HG03159 (cell line): ENCODE results near the gene ITGA2B.
"Not testable (repeated sequence)": the region's sequence is repeated elsewhere in the genome, so short reads cannot be mapped to it uniquely, and the experiment has no call there.

ENCODE experiments used
- ATAC-seq: cut with Tn5 transposase; IDR thresholded peaks from one replicate; pipeline ENCODE4 v1.9.1; 2021; ENCODE audit warnings: mild to moderate bottlenecking, moderate library complexity; ENCODE audit not compliant: unreplicated experiment

ITGA2B gene

DNA sequence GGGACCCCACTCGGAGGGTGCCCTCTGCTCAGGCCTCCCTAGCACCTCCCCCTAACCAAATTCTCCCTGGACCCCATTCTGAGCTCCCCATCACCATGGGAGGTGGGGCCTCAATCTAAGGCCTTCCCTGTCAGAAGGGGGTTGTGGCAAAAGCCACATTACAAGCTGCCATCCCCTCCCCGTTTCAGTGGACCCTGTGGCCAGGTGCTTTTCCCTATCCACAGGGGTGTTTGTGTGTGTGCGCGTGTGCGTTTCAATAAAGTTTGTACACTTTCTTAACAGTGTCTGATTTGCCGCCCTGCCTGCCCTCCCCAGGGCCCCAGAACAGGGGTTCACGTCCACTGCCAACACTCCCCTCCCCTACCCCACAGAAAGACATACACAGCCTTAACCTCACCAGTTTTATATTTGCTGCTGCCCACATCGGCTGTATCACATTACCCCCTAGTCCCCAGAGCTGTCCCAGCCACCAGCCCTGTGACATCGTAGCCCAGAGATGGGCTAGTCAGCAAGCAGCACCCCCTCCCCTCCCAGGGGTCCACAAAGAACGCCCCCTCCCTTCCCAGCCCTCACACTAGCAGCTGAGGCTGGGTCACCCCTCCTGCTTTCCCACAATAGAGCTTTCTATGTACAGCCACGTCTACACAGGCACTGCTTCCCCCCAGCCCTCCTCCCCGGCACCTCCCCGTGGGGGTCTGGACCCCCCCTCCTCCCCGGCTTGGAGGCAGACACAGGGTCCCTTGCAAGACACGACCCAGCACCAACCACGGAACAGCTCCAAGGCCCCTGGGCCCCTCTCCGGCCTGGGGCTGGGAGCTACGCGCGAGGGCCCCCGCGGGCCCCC, 36.4 kb downstream of the ITGA2B start:
- no peak for ATAC-seq

DNA sequence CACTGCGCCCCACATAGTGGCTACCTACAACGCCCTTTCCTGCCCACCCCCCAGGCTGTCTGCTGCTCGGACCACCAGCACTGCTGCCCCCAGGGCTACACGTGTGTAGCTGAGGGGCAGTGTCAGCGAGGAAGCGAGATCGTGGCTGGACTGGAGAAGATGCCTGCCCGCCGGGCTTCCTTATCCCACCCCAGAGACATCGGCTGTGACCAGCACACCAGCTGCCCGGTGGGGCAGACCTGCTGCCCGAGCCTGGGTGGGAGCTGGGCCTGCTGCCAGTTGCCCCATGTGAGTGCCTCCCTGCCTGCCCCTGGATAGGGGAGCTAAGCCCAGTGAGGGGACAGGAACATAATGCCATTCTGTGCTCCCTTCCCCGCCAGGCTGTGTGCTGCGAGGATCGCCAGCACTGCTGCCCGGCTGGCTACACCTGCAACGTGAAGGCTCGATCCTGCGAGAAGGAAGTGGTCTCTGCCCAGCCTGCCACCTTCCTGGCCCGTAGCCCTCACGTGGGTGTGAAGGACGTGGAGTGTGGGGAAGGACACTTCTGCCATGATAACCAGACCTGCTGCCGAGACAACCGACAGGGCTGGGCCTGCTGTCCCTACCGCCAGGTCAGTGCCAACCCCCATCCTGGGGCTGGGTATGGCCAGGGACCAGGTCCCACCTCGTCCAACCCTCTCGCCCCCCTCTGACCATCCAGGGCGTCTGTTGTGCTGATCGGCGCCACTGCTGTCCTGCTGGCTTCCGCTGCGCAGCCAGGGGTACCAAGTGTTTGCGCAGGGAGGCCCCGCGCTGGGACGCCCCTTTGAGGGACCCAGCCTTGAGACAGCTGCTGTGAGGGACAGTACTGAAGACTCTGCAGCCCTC, 37.3 kb downstream of the ITGA2B start:
- no peak for ATAC-seq

DNA sequence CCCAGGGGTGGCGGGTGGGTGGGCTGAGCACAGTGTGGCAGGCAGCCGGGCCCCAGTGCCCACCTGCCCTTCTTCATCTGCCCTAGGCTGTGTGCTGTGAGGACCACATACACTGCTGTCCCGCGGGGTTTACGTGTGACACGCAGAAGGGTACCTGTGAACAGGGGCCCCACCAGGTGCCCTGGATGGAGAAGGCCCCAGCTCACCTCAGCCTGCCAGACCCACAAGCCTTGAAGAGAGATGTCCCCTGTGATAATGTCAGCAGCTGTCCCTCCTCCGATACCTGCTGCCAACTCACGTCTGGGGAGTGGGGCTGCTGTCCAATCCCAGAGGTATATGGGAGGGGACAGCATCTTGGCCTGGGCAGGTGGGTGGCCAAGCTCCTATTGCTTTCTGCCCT, 38.0 kb downstream of the ITGA2B start:
- no peak for ATAC-seq

DNA sequence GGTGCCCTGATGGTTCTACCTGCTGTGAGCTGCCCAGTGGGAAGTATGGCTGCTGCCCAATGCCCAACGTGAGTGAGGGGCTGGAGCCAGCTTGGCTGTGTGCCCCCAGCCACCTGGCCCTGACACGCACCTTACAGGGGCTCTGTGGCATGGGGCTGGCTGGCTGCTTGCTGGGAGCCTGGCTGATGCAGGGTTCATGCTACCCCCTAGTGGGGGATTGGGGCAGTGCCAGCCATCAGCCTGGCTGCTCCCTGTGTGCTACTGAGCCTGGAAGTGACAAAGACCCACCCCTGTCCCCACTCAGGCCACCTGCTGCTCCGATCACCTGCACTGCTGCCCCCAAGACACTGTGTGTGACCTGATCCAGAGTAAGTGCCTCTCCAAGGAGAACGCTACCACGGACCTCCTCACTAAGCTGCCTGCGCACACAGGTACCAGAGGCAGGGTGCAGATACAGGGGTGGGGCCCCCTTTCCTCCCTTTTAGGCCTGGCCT, 38.7 kb downstream of the ITGA2B start:
- no peak for ATAC-seq

DNA sequence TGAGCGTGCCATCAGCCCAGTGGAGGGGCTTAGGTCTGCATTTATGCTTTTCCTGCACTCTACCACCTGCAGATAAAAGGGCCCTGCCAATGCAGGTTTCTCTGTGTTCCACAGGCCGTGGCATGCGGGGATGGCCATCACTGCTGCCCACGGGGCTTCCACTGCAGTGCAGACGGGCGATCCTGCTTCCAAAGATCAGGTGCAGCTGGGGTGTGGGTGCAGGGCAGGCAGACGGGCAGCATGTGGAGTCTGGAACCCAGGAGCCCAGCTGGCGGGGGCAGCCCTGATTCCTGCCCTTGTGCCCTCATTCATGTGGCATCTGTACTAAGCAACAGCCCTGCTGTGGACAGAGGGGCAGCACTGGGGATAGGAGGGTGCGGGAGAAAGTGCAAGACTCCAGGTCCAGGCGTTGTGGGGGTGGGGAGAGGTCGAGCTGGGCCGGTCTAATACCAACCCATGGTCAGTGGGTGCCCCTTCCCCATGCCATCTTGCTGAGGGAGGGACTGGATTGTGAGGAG, 39.8 kb downstream of the ITGA2B start:
- ATAC-seq: no peak

DNA sequence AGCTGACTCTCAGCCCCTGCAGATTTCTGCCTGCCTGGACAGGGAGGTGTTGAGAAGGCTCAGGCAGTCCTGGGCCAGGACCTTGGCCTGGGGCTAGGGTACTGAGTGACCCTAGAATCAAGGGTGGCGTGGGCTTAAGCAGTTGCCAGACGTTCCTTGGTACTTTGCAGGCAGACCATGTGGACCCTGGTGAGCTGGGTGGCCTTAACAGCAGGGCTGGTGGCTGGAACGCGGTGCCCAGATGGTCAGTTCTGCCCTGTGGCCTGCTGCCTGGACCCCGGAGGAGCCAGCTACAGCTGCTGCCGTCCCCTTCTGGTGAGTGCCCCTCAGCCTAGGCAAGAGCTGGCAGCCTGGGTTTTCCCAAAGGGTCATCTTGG, 40.5 kb downstream of the ITGA2B start:
- ATAC-seq: no peak

DNA sequence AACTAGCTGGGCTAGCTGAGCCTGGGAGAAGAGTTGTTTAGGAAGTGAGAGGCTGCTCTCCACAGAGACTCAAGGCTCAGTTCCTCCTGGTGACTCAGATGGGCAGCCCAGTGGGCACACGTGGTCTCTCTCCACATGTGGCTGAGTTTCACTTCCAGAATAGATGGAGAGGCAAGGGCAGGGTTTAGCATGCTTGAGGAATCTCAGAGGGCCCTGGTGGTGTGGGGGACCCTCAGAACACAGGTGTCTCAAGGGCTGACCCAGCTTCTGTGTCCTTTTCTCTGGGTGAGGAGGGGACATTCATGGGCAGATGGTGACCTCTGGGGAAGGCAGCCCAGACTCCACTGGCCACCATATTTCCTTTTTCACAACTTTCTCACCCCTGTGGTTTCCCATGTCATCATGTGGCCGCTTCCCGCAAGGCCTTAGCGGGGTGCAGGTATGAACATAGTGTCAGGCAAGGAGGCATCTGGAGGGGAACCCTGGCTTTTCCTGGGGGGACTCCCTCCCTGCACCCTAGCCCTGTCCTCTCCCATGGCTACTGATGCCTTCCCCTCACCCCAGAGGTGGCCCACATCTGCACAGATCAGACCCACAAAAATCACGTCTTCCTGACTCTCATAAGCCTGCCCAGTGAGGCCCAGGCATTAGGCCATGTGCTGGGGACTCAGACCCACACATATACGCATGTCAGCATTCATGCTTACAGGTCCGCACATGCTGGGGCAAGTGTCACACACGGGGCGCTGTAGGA, 41.0 kb downstream of the ITGA2B start:
- peak; percentile 55 for ATAC-seq

DNA sequence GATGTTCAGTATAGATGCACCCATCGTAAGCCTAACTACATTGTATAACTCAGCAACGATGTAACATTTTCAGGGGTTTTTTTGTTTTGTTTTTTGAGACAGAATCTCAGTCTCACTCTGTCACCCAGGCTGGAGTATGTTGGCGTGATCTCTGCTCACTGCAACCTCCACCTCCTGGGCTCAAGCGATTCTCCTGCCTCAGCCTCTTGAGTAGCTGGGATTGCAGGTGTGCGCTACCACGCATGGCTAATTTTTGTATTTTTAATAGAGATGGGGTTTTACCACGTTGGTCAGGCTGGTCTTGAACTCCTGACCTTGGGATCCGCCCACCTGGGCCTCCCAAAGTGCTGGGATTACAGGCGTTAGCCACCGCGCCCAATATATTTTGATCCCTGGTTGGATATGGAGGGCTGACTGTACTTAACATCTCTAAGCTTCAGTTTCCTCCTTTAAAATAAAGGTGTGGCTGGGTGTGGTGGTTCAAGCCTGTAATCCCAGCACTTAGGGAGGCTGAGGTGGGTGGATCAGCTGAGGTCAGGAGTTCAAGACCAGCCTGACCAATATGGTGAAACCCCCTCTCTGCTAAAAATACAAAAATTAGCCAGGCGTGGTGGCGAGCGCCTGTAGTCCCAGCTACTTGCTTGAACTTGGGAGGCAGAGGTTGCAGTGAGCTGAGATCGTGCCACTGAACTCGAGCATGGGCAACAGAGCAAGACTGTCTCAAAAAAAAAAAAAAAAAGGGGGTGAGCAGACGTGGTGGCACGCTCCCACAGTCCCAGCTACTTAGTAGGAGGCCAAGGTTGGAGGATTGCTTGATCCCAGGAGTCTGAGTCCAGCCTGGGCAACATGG, 42.0 kb downstream of the ITGA2B start:
- ATAC-seq: not testable (repeated sequence)

DNA sequence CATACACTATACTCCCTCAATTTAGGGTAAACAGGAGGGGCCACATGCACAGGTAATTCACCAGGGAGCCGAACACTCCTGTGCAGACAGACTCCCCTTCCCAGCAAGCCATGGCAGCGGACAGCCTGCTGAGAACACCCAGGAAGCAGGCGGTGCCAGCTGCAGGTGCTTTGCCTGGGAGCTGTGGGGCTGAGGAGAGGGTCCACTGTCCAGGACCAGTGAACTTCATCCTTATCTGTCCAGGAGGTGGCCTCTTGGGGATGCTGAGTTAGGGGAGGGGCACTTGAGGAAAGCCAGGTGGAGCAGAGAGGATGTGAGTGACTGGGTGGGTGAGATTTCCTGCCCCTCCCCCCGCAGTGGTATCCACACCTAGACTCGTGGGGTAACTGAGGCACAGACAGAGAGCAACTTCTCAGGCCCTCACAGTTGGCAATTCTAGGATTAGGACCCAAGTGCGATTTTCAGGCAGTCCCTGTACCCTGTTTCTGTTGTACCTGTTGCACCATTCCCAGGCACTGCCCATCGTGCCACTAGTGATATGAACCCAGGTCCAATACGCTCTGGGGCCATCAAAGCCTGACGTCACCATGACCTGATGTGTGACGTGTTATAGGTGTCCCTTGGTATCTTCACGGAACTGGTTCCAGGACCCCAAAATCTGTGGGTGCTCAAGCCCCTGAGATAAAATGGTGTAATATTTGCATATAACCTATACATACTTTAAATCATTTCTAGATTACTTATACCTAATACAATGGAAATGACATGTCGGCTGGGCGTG, 43.2 kb downstream of the ITGA2B start:
- ATAC-seq: no peak

DNA sequence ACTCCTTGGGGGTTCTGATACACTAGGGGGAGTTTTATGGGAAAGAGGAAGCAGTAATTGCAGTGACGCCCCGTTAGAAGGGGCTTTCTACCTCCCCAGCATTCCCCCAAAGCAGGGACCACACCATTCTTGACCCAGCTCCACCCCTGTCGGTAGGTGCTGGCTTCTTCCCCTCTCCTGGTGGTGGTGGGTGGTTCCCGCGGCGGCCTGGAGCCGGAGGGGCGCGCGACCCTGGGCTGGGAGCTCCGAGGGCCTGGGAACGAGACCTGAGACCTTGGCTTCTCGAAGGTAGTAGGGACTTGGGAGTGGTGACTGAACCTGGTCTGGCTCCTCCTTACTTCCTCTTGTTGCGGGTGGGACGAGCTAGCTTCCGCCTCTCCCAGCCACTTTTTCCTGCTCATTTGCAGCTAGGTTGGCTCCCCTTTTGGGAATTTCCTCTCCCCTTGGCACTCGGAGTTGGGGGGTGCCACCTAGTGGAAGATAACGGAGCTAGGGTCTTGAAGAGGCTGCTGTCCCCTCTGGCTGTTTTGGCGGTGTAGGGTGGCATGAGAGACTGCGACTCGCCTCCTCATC, 43.9 kb downstream of the ITGA2B start:
- no peak for ATAC-seq

DNA sequence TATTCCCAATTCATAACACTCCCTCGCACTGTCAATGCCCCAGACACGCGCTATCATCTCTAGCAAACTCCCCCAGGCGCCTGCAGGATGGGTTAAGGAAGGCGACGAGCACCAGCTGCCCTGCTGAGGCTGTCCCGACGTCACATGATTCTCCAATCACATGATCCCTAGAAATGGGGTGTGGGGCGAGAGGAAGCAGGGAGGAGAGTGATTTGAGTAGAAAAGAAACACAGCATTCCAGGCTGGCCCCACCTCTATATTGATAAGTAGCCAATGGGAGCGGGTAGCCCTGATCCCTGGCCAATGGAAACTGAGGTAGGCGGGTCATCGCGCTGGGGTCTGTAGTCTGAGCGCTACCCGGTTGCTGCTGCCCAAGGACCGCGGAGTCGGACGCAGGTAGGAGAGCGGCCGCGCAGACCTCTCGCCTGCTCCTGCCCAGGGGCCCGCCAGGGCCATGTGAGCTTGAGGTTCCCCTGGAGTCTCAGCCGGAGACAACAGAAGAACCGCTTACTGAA, 44.5 kb downstream of the ITGA2B start, which contains the start of gene GRN:
TSS of gene GRN (plus strand) at position 364 of the 515 bp plus-strand sequence. CDS start 3,863 bp downstream, outside the sequence.
- ATAC-seq: peak; percentile 65

DNA sequence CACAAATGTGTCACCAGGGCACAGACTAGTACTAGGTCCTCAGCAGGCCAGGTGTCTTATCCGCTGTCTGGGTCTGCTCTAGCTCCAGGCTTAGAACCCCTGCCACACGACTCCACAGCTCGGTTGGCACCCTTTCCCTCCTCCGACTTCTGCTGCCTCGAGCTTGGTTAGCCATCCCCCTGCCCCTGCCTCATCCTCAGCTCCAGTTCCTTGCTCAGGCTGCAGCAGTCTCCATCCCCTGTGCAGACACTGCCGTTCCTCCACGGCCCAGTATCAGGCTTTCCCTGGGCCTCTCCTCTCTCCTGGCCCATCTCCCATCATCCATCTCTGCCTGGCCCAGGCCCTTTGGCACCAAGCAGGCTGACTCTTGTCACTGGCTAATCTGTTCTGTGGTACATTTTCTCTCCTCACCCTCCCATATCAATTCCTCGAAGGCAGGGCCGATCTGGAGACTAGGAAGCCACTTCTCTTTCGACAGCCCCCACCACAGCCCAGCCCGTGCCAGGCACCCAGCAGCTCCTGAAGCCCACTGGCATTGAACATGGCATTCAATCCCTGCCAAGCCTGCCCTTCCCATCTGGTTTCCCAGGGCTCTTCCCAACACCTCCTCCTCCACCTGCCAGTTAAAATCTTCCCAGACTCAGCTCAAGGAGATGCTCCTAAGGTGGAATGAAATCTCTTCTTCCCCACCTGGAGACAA, 45.8 kb downstream of the ITGA2B start:
- ATAC-seq: no peak

DNA sequence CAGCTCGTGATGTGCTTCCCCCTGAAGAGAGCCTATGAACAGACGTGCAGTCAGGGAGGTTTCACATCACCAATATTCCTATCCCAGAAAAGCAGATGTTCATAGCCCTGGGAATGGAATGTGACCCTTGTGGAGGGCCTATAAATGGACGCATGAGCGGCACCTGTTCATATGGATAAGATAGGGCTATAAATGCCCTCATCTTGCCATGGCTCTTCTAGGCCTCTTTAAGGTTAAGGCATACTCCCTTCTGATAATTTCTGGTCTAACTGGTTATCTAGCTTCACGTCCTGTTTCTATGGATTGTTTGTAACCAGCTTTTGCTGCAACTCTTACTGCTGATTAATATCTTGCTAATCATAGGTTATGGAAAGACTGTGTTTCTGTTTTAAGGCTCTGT, 48.9 kb downstream of the ITGA2B start:
- ATAC-seq: not testable (repeated sequence)

DNA sequence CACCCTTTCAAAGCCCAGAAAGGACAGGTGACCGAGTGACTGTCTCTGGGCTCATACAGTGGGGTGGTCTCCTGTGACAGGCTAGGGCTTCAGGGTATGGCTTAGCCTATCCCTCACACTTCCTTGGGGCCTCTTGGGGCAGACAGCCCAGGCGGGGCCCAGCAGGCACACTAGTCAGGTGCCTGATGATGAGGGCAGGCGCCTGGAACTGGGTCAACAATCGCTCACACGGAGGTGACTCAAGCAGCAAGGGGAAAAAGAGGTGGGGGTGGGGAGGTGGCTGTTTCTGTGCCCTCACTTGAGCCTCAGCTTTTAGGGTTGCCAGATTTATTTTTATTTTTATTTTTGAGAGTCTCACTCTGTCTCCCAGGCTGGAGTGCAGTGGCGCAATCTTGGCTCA, 50.7 kb downstream of the ITGA2B start:
- ATAC-seq: no peak

DNA sequence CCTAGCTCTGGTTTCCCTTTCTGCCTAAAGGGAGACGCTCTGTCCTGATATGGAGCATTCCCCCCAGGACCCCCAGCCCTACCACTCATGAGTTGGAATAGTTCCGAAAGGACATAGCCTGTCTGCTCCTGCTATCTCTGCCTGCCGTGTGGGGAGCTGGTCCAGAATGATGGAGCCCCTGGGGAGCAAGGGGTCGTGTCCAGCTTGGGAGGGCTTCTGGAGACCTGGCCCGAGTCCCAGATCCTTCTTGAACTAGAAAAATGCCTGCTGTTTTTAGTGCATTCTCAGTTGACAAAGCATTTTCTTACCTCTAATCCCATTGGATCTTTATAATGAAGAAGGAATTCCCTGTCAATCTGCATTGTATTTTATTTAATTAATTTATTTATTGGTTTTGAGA, 53.5 kb downstream of the ITGA2B start:
- ATAC-seq: no peak

DNA sequence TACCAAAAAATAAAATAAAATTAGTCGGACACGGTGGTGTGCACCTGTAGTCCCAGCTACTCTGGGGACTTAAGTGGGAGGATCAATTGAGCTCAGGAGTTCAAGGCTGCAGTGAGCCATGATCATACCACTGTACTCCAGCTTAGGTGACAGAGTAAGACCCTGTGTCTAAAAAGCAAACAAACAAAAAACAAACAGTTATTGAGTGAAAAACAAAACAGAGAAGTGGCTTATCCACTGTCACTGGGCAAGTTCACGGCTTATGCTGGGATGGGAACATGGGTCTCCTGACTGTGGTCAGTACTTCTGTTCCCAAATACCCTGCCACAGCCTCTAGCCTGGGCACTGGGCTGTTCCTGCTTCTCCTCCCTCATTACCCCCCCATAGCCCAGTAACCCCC, 53.9 kb downstream of the ITGA2B start:
- ATAC-seq: no peak

DNA sequence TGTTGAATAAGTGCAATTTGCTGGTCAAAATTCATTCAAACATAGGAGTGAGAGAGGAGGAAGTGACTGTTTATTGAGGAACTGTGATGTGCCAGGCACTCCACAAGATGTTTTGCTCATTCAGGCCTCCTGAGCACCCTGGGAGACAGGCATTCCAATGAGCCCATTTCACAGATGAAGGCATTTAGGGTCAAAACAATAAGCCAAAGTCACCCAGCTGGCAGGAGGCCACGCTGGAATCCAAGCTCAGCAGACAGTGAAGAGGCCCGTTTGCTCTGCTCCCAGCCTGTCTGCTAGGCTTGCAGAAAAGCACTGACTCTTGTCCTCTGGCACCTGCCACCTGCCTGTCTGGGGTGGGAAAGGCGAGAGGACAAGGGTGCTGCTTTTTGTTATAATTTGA, 54.7 kb downstream of the ITGA2B start:
- no peak for ATAC-seq

DNA sequence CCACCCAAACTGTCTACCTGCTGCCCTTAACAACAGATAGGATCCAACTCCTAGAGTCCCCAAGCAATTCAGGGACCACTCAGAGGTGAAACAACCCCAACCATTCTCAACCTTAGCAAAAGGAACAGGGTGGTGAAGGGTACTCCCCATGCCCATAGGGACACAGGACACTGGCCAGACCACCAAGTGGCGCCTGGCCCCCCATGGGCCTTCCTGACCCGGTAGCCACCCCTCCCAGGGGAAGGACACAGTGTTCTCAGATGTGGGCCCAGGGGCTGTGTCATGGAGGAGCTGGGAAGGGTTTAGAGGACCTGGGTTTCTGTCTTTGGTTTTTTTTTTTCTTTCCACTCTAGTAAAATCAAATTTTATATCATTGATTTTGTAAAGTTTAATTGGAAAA, 55.1 kb downstream of the ITGA2B start:
- ATAC-seq: no peak
